Measurements from ENCODE around the gene RHBG.

The RHBG gene

GRCh38 chr1:156425943-156426342 lies 56.9 kb downstream of the RHBG start:
- no peak for DNase-seq (ENCODE audit: low read depth in 2 of 2)

- no peak for DNase-seq (ENCODE audit: low read depth in 2 of 2)
These were observed 58.9 kb downstream of the RHBG start for GRCh38 chr1:156427957-156428356.

GRCh38 chr1:156428746-156429288 lies 59.8 kb downstream of the RHBG start:
- no peak for DNase-seq (ENCODE audit: low read depth in 2 of 2)

- DNase-seq (ENCODE audit: low read depth in 2 of 2), result no peak
These were observed 60.5 kb downstream of the RHBG start for GRCh38 chr1:156429313-156430060.

GRCh38 chr1:156430303-156430702 lies 61.3 kb downstream of the RHBG start:
- DNase-seq (ENCODE audit: low read depth in 2 of 2), result no peak

GRCh38 chr1:156430866-156431265 lies 61.9 kb downstream of the RHBG start:
- no peak for DNase-seq (ENCODE audit: low read depth in 2 of 2)

GRCh38 chr1:156431366-156431765 lies 62.4 kb downstream of the RHBG start:
- no peak for DNase-seq (ENCODE audit: low read depth in 2 of 2)

- DNase-seq (ENCODE audit: low read depth in 2 of 2), result no peak
These were observed 63.0 kb downstream of the RHBG start for GRCh38 chr1:156431769-156432668.

- DNase-seq (ENCODE audit: low read depth in 2 of 2), result no peak
These were observed 63.6 kb downstream of the RHBG start for GRCh38 chr1:156432669-156433018.

- DNase-seq (ENCODE audit: low read depth in 2 of 2), result no peak
These were observed 64.0 kb downstream of the RHBG start for GRCh38 chr1:156433032-156433431.

- DNase-seq (ENCODE audit: low read depth in 2 of 2), result no peak
These were observed 64.6 kb downstream of the RHBG start for GRCh38 chr1:156433602-156434001.
